Omental fat pad (tissue), 4 donors: ENCODE measurements around the gene PCDHGB4. TPM values are rescaled to one million over a fixed set of nuclear protein-coding genes. Genes with fewer than 3 reads are reported as not detected.
"Not testable (repeated sequence)": the region's sequence is repeated elsewhere in the genome, so short reads cannot be mapped to it uniquely, and the experiment has no call there.

ENCODE experiments used
- ATAC-seq: fragments of 150-250 bp; one replicate; pipeline ENCODE4 v1.9.1; 2016; ENCODE audit warnings: mild to moderate bottlenecking, moderate library complexity; ENCODE audit not compliant: low FRiP score
- DNase-seq: peaks from one replicate; pipeline ENCODE4 v3.0.0-alpha.2; 2019; ENCODE audit warnings: low spot score
- CTCF ChIP-seq, 3 donors: fragments of 450-650 bp; IDR thresholded peaks; one replicate each; pipeline ENCODE4 v1.5.1; 2016 to 2017; ENCODE audit warnings: antibody characterized with exemption in 3 of 3, mild to moderate bottlenecking in 3 of 3, moderate library complexity in 2 of 3
- total RNA-seq, 4 donors: library from RNA; depleted of rRNA; stranded (reverse); fragments of >200 nt; gene quantifications; one replicate each; pipeline ENCODE4 v1.1.0, GENCODE V29; 2016

The PCDHGB4 gene
- 10 to 100 TPM in 1 of 4 donors, 1 to 10 TPM in 3; 2.4 to 14.5 (median 6.1) TPM for total RNA-seq

- not testable (repeated sequence) for DNase-seq, ATAC-seq
Measured at GRCh38 chr5:141387557-141388311, at the start of gene PCDHGB4. Gene PCDHGB4 (plus strand): TSS chr5:141387698. CDS start chr5:141387885, 187 bp downstream.

- DNase-seq (no peak), ATAC-seq (no peak)
- TF ChIP-seq CTCF (IDR thresholded peaks at IDR 0.05) = no peak
Measured at GRCh38 chr5:141338538-141339306, 48.8 kb upstream of the PCDHGB4 start, which contains the start of gene PCDHGA2. Gene PCDHGA2 (plus strand): TSS chr5:141338760.

DNA sequence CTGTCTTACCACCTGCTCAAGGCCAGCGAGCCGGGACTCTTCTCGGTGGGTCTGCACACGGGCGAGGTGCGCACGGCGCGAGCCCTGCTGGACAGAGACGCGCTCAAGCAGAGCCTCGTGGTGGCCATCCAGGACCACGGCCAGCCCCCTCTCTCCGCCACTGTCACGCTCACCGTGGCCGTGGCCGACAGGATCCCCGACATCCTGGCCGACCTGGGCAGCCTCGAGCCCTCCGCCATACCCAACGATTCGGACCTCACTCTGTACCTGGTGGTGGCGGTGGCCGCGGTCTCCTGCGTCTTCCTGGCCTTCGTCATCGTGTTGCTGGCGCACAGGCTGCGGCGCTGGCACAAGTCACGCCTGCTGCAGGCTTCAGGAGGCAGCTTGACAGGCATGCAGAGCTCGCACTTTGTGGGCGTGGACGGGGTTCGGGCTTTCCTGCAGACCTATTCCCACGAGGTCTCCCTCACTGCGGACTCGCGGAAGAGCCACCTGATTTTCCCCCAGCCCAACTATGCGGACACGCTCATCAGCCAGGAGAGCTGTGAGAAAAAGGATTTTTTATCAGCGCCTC lies 46.6 kb upstream of the PCDHGB4 start:
- not testable (repeated sequence) for DNase-seq

DNA sequence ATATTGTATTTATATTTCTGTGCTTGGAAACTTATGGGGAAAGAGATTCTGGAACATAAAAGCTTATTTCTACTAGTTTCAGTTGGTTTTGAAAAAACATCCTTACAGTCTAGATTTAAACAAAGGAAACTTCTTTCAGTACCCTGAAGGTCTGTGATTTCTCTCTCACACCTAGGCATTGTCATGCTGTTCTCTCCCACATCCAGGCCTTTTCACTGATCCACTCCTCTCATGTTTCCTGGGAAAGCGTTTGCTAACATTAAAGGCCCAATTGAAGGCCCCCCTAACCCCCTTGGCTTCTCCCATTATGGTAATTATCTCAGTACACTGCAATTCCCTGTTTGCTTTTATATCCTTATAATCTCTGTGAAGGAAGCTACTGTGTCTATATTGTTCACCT lies 44.7 kb upstream of the PCDHGB4 start:
- ATAC-seq (no peak), DNase-seq (no peak)
- TF ChIP-seq CTCF (IDR thresholded peaks at IDR 0.05) = no peak

More for the DNA sequence above, 46.6 kb upstream of the PCDHGB4 start:
- ATAC-seq = not testable (repeated sequence)

DNA sequence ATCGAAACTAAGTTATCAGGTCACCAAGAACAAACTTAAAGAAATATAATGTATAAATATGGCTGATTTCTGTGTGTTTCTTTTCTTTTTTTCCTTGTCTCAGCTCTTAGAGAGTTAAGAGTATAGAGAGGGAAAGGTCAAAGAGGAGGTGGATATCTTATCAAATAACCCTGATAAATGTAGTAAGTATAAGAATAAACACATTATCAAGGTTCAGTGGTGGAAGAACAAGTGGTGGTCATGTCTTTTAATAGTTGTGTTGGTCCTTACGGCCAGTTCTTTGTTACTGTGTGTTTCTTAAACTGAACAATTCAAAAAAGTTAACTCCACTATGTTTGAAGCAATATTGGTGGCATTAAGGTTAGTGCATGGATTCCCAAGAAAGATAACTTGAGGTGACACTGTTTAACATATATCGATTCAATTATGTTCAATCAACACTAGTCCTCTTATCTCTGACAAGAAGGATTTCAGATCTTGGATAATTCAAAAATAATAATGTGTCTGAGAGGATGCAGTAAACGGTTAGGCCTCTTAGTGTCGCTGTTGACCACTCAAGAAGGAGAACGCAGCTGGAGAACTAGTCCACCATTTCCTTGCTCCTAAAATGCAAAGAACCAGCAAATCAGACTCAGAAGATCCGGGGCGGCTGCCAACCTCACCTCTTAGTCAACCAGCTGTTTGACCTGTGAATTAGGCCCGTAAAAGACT lies 44.1 kb upstream of the PCDHGB4 start, which contains the start of gene PCDHGA3:
PCDHGA3 (plus strand) TSS at position 588 of the 711 bp plus-strand sequence. CDS start 205 bp downstream, outside the sequence.
- ATAC-seq (no peak), DNase-seq (no peak)
- no peak for TF ChIP-seq CTCF (IDR thresholded peaks at IDR 0.05)

- ATAC-seq (no peak), DNase-seq (no peak)
- TF ChIP-seq CTCF (IDR thresholded peaks at IDR 0.05) = no peak
Measured at GRCh38 chr5:141343953-141344463, 43.5 kb upstream of the PCDHGB4 start.

- DNase-seq (no peak), ATAC-seq (no peak)
- TF ChIP-seq CTCF (IDR thresholded peaks at IDR 0.05) = no peak
Measured at GRCh38 chr5:141345327-141345726, 42.2 kb upstream of the PCDHGB4 start.

DNA sequence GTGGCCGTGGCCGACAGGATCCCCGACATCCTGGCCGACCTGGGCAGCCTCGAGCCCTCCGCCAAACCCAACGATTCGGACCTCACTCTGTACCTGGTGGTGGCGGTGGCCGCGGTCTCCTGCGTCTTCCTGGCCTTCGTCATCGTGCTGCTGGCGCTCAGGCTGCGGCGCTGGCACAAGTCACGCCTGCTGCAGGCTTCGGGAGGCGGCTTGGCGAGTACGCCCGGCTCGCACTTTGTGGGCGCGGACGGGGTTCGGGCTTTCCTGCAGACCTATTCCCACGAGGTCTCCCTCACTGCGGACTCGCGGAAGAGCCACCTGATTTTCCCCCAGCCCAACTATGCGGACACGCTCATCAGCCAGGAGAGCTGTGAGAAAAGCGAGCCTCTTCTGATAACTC lies 41.5 kb upstream of the PCDHGB4 start:
- not testable (repeated sequence) for ATAC-seq, DNase-seq
